Tibial artery (tissue), 4 donors: ENCODE results near the gene FES.

Experiments used
- DNase-seq, 2 donors: peaks; one replicate each; pipeline ENCODE4 v3.0.0-alpha.2; 2019
- H3K27ac ChIP-seq, 2 donors: fragments of 200-600 bp; sonication (generic) in 1 of 2; 1 replicate in 1 of 2; 2 replicates in 1 of 2; pipeline ENCODE4 v1.5.1; 2018 to 2019; ENCODE audit warnings: mild to moderate bottlenecking in 1 of 2
- H3K27me3 ChIP-seq, 2 donors: fragments of 200-600 bp; sonication (generic) in 1 of 2; one replicate each; pipeline versions ENCODE4 v1.5.1 to v1.6.0; 2016 to 2019
- H3K36me3 ChIP-seq, 3 donors: fragments of 200-600 bp; sonication (generic) in 2 of 3; one replicate each; pipeline ENCODE4 v1.5.1; 2016 to 2019; ENCODE audit warnings: mild to moderate bottlenecking in 2 of 3
- H3K4me1 ChIP-seq, 4 donors: fragments of 200-600 bp; sonication (generic) in 2 of 4; 1 replicate in 3 of 4; 2 replicates in 1 of 4; pipeline ENCODE4 v1.5.1; 2016 to 2019
- H3K4me3 ChIP-seq, 2 donors: fragments of 200-600 bp; sonication (generic) in 1 of 2; 1 replicate in 1 of 2; 2 replicates in 1 of 2; pipeline ENCODE4 v1.5.1; 2018 to 2019; ENCODE audit warnings: mild to moderate bottlenecking in 2 of 2
- H3K9me3 ChIP-seq, 3 donors: fragments of 200-600 bp; sonication (generic) in 1 of 3; one replicate each; pipeline ENCODE4 v1.5.1; 2016 to 2019
- CTCF ChIP-seq, 2 experiments: fragments of 200-600 bp in 1 of 2; fragments of 450-650 bp in 1 of 2; IDR thresholded peaks; one replicate each; pipeline ENCODE4 v1.5.1; 2017 to 2019; ENCODE audit warnings: antibody characterized with exemption in 2 of 2, mild to moderate bottlenecking in 1 of 2, moderate library complexity in 1 of 2
- intact Hi-C: fragments of 100-400 bp; cut with DNase I; formaldehyde crosslinking; loops from one replicate; pipeline ENCODE4 v1.15.0; 2023; ENCODE audit warnings: low total_unique reads

The FES gene

GRCh38 chr15:90909976-90910375 lies 25.7 kb downstream of the FES start:
- Histone ChIP-seq H3K27me3 (no peaks in the 10 kb centered on the region), H3K4me1 (peaks cover 0 to 5% (median 0%) of the 10 kb centered on the region in 4 donors), H3K36me3 (peaks cover 97% of the 10 kb centered on the region in 3 donors), H3K4me3 (no peak overlapping the region), H3K9me3 (no peaks in the 10 kb centered on the region), H3K27ac (no peak overlapping the region)
- intact Hi-C loops, result no loop called here
- no peak for DNase-seq
- no peak for TF ChIP-seq CTCF (IDR thresholded peaks at IDR 0.05)

DNA sequence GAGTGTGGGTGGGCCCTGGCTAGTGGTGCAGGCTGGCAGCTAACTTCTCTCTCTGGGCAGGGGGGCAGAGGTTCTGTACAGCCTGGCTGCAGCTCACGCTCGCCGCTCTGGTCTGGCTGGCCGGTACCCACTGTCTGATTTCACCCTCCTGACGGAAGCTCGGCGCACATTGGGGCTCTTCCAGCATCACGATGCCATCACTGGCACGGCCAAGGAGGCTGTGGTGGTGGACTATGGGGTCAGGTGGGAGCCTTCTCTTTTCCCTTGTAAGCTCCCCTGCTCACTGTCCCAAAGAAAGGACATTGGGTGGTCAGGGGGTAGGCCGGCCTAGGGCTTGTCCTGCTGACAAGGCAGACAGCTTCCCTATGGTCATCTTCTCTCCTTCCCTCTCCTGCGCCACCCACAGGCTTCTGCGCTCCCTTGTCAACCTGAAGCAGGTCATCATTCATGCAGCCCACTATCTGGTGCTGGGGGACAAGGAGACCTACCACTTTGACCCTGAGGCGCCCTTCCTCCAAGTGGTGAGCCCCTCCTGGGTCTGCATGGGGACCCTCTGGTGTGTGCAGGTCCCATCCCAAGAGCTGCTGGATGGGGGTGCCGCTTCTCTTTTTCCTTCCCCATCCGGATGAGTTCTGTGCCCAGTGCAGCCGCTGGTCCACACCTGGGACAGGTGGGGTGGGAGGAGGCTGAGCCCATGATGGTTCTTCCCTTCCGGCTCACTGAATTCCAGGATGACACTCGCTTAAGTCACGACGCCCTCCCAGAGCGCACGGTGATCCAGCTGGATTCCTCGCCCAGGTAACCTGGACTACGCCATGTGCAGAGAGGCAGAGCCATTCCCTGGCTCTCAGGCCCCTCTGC lies 26.4 kb downstream of the FES start:
- Histone ChIP-seq H3K36me3 (peaks cover 96 to 97% (median 97%) of the 10 kb centered on the region in 3 donors), H3K9me3 (no peaks in the 10 kb centered on the region), H3K27me3 (no peaks in the 10 kb centered on the region), H3K4me1 (peaks cover 0 to 5% (median 0%) of the 10 kb centered on the region in 4 donors), H3K4me3 (no peak overlapping the region), H3K27ac (no peak overlapping the region)
- TF ChIP-seq CTCF (IDR thresholded peaks at IDR 0.05), result no peak
- no peak for DNase-seq
- intact Hi-C loops, result no loop called here

GRCh38 chr15:90911302-90911623 lies 27.0 kb downstream of the FES start:
- no peak overlapping the region for H3K4me3 ChIP-seq
- no peak for TF ChIP-seq CTCF (IDR thresholded peaks at IDR 0.05)
- intact Hi-C loops, result no loop called here
- H3K9me3 ChIP-seq, result no peaks in the 10 kb centered on the region
- H3K27ac ChIP-seq, result no peak overlapping the region
- no peak for DNase-seq
- peaks cover 0 to 5% (median 0%) of the 10 kb centered on the region in 4 donors for H3K4me1 ChIP-seq
- no peaks in the 10 kb centered on the region for H3K27me3 ChIP-seq
- H3K36me3 ChIP-seq, result peaks cover 96 to 97% (median 97%) of the 10 kb centered on the region in 3 donors

- no peak for DNase-seq
- Histone ChIP-seq H3K36me3 (peaks cover 95 to 97% (median 97%) of the 10 kb centered on the region in 3 donors), H3K4me1 (no peaks in the 10 kb centered on the region), H3K4me3 (no peak overlapping the region), H3K27ac (no peak overlapping the region), H3K27me3 (no peaks in the 10 kb centered on the region), H3K9me3 (no peaks in the 10 kb centered on the region)
- TF ChIP-seq CTCF (IDR thresholded peaks at IDR 0.05), result no peak
- intact Hi-C loops, result no loop called here
Observed at GRCh38 chr15:90911906-90912769, 27.8 kb downstream of the FES start.

DNA sequence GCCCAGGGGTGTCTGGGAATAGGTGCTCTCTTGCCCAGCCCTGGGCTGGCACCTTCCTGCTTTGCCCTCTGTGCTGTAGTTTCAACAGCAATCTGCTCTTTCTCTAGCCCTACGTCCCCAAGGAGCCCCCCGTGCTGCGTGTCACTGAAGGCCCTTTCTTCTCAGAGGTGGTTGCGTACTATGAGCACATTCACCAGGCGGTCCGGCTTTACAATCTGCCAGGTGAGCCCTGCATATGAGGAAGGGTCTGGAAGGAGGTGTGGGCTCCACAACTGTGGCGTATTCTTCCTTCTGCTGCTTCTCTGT lies 28.4 kb downstream of the FES start:
- TF ChIP-seq CTCF (IDR thresholded peaks at IDR 0.05), result no peak
- Histone ChIP-seq H3K27ac (no peak overlapping the region), H3K9me3 (no peaks in the 10 kb centered on the region), H3K36me3 (peaks cover 95 to 97% (median 97%) of the 10 kb centered on the region in 3 donors), H3K4me1 (no peaks in the 10 kb centered on the region), H3K4me3 (no peak overlapping the region), H3K27me3 (no peaks in the 10 kb centered on the region)
- DNase-seq, result no peak
- intact Hi-C loops, result no loop called here
